Activated B cell treated with CpG ODN at 0.5 μM for 24 hours (primary cell): Measurements from ENCODE around the gene RBM14. TPM values are rescaled to one million over a fixed set of nuclear protein-coding genes. Genes with fewer than 3 reads are reported as not detected.
"Not testable (repeated sequence)": the region's sequence is repeated elsewhere in the genome, so short reads cannot be mapped to it uniquely, and the experiment has no call there.

Source experiments
- ATAC-seq: fragments of 200-7000 bp; cut with Tn5 transposase; one replicate; pipeline ENCODE4 v1.10.0; 2021; ENCODE audit warnings: low read depth, mild to moderate bottlenecking, moderate library complexity
- CTCF ChIA-PET: fragments of 350-600 bp; sonication (Branson Sonifier 250); formaldehyde crosslinking; loops from one replicate; lab custom pipeline; 2021; ENCODE audit warnings: antibody characterized with exemption; lab: Charles Lee
- POLR2A ChIA-PET: fragments of 350-600 bp; sonication (Branson Sonifier 250); formaldehyde crosslinking; loops from one replicate; lab custom pipeline; 2021; ENCODE audit warnings: antibody characterized with exemption; lab: Charles Lee
- DNase-seq: peaks from one replicate; pipeline ENCODE4 v3.0.0; 2022
- H3K27ac Mint-ChIP-seq: one replicate; pipeline ENCODE4 v1.8.0; 2020; ENCODE audit warnings: mixed read lengths
- H3K27me3 Mint-ChIP-seq: one replicate; pipeline ENCODE4 v1.8.0; 2021; ENCODE audit warnings: mixed read lengths
- H3K36me3 Mint-ChIP-seq: one replicate; pipeline ENCODE4 v1.8.0; 2021; ENCODE audit warnings: low read depth, mixed read lengths
- H3K4me1 Mint-ChIP-seq: one replicate; pipeline ENCODE4 v1.8.0; 2021; ENCODE audit warnings: mixed read lengths
- H3K4me3 Mint-ChIP-seq: one replicate; pipeline ENCODE4 v1.8.0; 2020; ENCODE audit warnings: mild to moderate bottlenecking, mixed read lengths
- H3K9me3 Mint-ChIP-seq: one replicate; pipeline ENCODE4 v1.8.0; 2020; ENCODE audit warnings: mixed read lengths
- intact Hi-C: fragments of 100-400 bp; cut with micrococcal nuclease; formaldehyde crosslinking; loops from one replicate; pipeline ENCODE4 v1.15.1; 2024
- total RNA-seq: library from RNA; stranded (reverse); gene quantifications from 2 replicates; pipeline ENCODE4 v1.2.3, GENCODE V29; 2022
- TF ChIP-seq, protein P1 (sequence below): fragments of 200-600 bp; IDR thresholded peaks from one replicate; pipeline ENCODE4 v1.8.0; 2022; ENCODE audit warnings: antibody characterized with exemption, mild to moderate bottlenecking

Gene RBM14
- total RNA-seq, 1 donor from 2014 or later, result 160 TPM

DNA sequence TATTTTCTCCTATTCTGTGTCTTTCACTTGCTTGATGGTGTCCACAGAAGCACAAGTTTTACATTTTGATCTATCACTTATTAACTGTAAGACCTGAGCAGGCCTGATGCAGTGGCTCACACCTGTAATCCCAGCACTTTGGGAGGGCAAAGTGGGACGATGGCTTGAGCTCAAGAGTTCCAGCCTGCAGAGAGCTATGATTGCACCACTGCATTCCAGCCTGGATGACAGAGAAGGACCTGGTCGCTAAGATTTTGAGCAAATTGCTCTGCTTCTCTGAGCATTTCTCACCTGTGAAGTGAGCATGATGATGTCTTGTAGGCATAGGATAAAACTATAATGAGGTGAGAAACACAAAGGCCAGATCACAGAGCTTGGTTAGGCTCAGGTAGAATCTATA, 30.3 kb upstream of the RBM14 start:
- Mint-ChIP-seq H3K27me3 (no peaks in the 10 kb centered on the region), H3K4me3 (no peak overlapping the region), H3K9me3 (peaks cover 9% of the 10 kb centered on the region), H3K36me3 (no peaks in the 10 kb centered on the region), H3K4me1 (no peaks in the 10 kb centered on the region), H3K27ac (no peak overlapping the region)
- POLR2A ChIA-PET, result no interaction called here
- ATAC-seq (no peak), DNase-seq (no peak)
- CTCF ChIA-PET, result no interaction called here
- TF ChIP-seq, protein P1, sequence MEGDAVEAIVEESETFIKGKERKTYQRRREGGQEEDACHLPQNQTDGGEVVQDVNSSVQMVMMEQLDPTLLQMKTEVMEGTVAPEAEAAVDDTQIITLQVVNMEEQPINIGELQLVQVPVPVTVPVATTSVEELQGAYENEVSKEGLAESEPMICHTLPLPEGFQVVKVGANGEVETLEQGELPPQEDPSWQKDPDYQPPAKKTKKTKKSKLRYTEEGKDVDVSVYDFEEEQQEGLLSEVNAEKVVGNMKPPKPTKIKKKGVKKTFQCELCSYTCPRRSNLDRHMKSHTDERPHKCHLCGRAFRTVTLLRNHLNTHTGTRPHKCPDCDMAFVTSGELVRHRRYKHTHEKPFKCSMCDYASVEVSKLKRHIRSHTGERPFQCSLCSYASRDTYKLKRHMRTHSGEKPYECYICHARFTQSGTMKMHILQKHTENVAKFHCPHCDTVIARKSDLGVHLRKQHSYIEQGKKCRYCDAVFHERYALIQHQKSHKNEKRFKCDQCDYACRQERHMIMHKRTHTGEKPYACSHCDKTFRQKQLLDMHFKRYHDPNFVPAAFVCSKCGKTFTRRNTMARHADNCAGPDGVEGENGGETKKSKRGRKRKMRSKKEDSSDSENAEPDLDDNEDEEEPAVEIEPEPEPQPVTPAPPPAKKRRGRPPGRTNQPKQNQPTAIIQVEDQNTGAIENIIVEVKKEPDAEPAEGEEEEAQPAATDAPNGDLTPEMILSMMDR, result no peak
- intact Hi-C loops, result no loop called here

DNA sequence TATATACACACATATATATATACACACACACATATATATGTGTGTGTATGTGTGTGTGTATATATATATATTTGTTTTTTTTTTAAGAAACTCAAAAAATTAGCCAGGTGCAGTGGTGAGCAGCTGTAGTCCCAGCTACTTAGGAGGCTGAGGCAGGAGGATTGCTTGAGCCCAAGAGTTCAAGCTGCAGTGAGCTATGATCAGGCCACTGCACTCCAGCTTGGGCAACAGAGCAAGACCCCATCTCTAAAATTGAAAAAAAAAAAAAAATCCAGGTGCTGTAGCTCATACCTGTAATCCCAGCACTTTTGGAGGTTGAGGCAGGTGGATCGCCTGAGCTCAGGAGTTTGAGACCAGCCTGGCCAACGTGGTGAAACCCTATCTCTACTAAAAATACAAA, 27.1 kb upstream of the RBM14 start:
- DNase-seq, H3K4me3 Mint-ChIP-seq, H3K27ac Mint-ChIP-seq, ATAC-seq, H3K27me3 Mint-ChIP-seq, H3K9me3 Mint-ChIP-seq, intact Hi-C loops, H3K36me3 Mint-ChIP-seq: not testable (repeated sequence)
- peaks cover 18% of the 10 kb centered on the region for H3K4me1 Mint-ChIP-seq
- ChIA-PET CTCF (interaction anchor here (0.7 to 1.9 kb wide), 2 partner anchors 9 to 89 kb away, joined by 4 to 11 read pairs; partner anchors contain the start of gene RBM4B), POLR2A (interaction anchor here (0.6 to 1.1 kb wide), 4 partner anchors 22 to 701 kb away, joined by 3 to 12 read pairs (median 3); partner anchors contain the start of genes FIBP and RBM14)

DNA sequence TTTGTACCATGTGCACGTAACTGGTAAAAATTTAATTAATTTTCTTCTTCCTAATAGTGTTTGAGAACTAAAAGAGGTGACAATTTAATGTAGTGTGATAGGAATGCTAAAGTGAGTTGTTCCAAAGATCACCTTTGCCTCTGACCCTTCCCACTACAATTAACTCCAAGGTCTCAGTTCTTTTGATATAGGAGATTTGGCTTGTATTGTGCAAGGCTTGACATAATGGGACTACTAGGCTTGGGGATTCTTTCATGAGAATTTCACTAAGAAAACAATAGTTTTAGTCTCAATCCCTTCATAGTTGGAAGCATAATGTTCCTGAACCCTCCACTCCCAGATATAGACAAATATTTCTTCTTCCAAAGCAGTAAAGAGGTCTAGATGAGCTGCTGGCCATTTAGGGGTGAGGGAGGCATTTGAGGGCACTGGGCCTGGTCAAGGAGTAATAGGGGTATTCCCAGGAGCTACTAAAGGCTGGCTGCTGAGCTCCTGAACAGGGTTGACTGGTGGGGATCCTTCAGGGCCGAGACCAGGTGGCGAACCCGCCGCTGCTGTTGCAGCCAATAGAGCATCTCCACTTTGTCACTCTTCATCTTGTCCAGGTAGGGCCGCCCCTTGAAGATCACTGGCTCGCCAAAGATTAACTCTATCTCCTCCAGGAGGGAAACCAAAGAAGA, 26.3 kb upstream of the RBM14 start:
- ChIA-PET POLR2A (interaction anchor here (0.6 to 6.6 kb wide), 5 partner anchors 26 to 702 kb away, joined by 3 to 52 read pairs (median 5); partner anchors contain the start of genes FIBP, RBM14 and RBM4), CTCF (interaction anchor here (0.7 to 1.9 kb wide), 3 partner anchors 9 to 88 kb away, joined by 4 to 11 read pairs (median 4); partner anchors contain the start of gene RBM4B)
- Mint-ChIP-seq H3K4me3 (no peak overlapping the region), H3K27me3 (no peaks in the 10 kb centered on the region), H3K27ac (no peak overlapping the region), H3K4me1 (peaks cover 24% of the 10 kb centered on the region), H3K9me3 (no peaks in the 10 kb centered on the region), H3K36me3 (peaks cover 4% of the 10 kb centered on the region)
- TF ChIP-seq, protein P1, result no peak
- ATAC-seq (no peak), DNase-seq (no peak)
- intact Hi-C loops, result loop anchor here (5.0 kb wide), 1 partner anchor 67 kb away; no protein-coding TSS in a partner anchor

DNA sequence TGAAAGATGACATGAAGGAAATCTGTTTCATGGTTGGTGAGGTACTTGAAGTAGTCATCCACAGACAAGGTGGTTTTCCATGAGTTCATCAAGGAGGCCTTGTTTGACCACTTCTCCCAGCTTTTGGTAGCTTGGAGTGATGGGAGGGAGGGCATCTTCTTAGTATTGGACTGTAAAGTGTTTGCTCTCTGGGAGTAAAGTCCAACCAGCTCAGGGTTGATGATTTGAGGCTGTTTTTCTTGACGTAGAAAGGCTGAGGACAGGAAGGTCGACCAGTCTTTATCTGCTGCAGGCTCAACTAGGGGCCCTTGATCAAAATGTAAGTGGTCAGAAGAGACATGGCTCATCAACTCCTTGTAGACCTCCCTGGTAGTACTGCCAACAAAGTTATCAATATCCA, 25.3 kb upstream of the RBM14 start:
- H3K27me3 Mint-ChIP-seq, result no peaks in the 10 kb centered on the region
- peaks cover 34% of the 10 kb centered on the region for H3K4me1 Mint-ChIP-seq
- POLR2A ChIA-PET, result interaction anchor here (1.2 to 6.6 kb wide), 5 partner anchors 12 to 86 kb away, joined by 4 to 72 read pairs (median 20); partner anchors contain the start of genes RBM14, RBM4 and RBM4B
- no peak overlapping the region for H3K27ac Mint-ChIP-seq
- H3K4me3 Mint-ChIP-seq, result no peak overlapping the region
- DNase-seq, result no peak
- TF ChIP-seq, protein P1, result no peak
- no peaks in the 10 kb centered on the region for H3K9me3 Mint-ChIP-seq
- peaks cover 4% of the 10 kb centered on the region for H3K36me3 Mint-ChIP-seq
- ATAC-seq, result no peak
- CTCF ChIA-PET, result interaction anchor here (0.6 to 2.3 kb wide), 4 partner anchors 12 to 87 kb away, joined by 3 to 18 read pairs (median 4); partner anchors contain the start of genes RBM14 and RBM4B
- intact Hi-C loops, result loop anchor here (5.0 kb wide), 1 partner anchor 66 kb away; no protein-coding TSS in a partner anchor

DNA sequence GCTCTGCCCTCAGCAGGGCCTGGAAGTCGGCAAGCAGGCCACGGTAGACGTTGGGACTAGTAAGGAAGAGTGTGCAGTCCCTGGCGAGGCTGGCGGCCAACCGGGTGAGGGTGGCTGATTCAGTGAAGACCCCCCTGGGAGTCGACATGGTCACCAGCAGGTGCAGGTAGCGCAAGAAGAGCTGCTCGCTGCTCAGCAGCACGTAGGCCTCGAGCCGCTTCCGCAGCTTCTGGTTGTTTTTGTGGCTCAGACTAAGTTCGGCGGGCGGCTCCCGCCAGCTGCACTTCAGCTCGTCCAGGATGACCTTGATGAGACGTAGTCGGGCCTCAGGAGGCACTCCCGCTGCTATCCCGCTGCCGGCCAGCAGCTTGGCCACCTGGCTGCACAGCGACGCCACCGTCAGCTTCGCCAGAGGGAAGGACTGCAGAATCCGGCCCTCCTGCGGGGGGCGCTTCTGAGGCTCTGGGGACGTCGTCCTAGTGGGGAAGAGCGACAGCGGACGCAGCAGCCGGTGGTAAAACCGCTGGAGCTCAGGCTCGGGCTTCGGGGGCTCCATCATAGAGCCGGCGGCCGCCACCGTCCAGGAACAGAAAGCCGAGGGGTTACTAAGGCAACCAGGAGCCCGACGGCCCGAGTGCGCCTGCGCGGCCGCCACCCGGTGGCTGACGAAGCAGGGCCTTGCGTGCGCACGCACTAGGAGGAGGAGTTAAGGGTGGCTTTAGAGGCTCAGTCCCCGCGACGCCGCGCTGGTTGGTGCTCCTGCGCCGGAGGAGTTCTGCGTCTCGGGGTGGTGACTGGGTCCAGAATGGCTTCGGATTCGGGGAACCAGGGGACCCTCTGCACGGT, 23.8 kb upstream of the RBM14 start, which contains the start of the genes CCDC87 and CCS:
TSS of gene CCDC87 (minus strand) at position 607 of the 846 bp plus-strand sequence. CDS start at position 559, 48 bp downstream.
TSS of gene CCS (plus strand) at position 729 of the 846 bp plus-strand sequence. CDS start at position 806, 77 bp downstream.
- TF ChIP-seq, protein P1, result no peak
- ChIA-PET CTCF (interaction anchor here (0.7 to 2.3 kb wide), 9 partner anchors 13 to 157 kb away, joined by 3 to 18 read pairs (median 4); partner anchors contain the start of genes RBM14, RBM4 and RBM4B), POLR2A (interaction anchor here (0.7 to 6.6 kb wide), 9 partner anchors 14 to 85 kb away, joined by 3 to 72 read pairs (median 8); partner anchors contain the start of genes RBM14, RBM4 and RBM4B)
- peak; percentile 97 for ATAC-seq
- Mint-ChIP-seq H3K36me3 (peaks cover 4% of the 10 kb centered on the region), H3K4me1 (peaks cover 36% of the 10 kb centered on the region), H3K9me3 (no peaks in the 10 kb centered on the region), H3K27me3 (no peaks in the 10 kb centered on the region), H3K27ac (peak within 1 kb of the TSS; percentile 99), H3K4me3 (peak within 1 kb of the TSS; percentile 100)
- peak; percentile 98 for DNase-seq
- intact Hi-C loops, result loop anchor here (1.0 to 5.0 kb wide), 5 partner anchors 24 to 280 kb away; partner anchors contain the start of genes RBM14 and RBM4
